HUES6 (cell line): ENCODE measurements around the gene NFATC1.

Experiments used
- H3K27ac ChIP-seq: 2 replicates; pipeline ENCODE4 v1.7.0; 2013; ENCODE audit warnings: low read depth, mild to moderate bottlenecking, low read length, inconsistent platforms
- H3K27me3 ChIP-seq: 2 replicates; pipeline ENCODE4 v1.6.1; 2013; ENCODE audit warnings: low read length; ENCODE audit not compliant: control insufficient read depth, insufficient read depth
- H3K36me3 ChIP-seq: 2 replicates; pipeline ENCODE4 v1.6.1; 2013; ENCODE audit warnings: low read length; ENCODE audit not compliant: control insufficient read depth, insufficient read depth
- H3K4me1 ChIP-seq: 2 replicates; pipeline ENCODE4 v1.6.1; 2013; ENCODE audit warnings: low read length; ENCODE audit not compliant: control insufficient read depth, insufficient read depth
- H3K4me3 ChIP-seq: 2 replicates; pipeline ENCODE4 v1.5.1; 2013; ENCODE audit warnings: low read depth, low read length
- H3K9ac ChIP-seq: one replicate; pipeline ENCODE4 v1.6.1; 2013; ENCODE audit warnings: mild to moderate bottlenecking, low read length
- H3K9me3 ChIP-seq: 2 replicates; pipeline ENCODE4 v1.6.1; 2013; ENCODE audit warnings: low read depth, low read length; ENCODE audit not compliant: control insufficient read depth, insufficient read depth

The NFATC1 gene

GRCh38 chr18:79426376-79427300 lies 30.9 kb downstream of the NFATC1 start:
- H3K27ac ChIP-seq, result no peak overlapping the region
- no peaks in the 10 kb centered on the region for H3K36me3 ChIP-seq

GRCh38 chr18:79427368-79428225 lies 31.9 kb downstream of the NFATC1 start:
- Histone ChIP-seq H3K27ac (no peak overlapping the region), H3K4me1 (peaks cover 7% of the 10 kb centered on the region; the same call in 1 of the 2 replicates), H3K4me3 (no peak overlapping the region), H3K27me3 (peaks cover 8% of the 10 kb centered on the region; the same call in 1 of the 2 replicates), H3K9me3 (no peaks in the 10 kb centered on the region), H3K36me3 (no peaks in the 10 kb centered on the region), H3K9ac (no peak overlapping the region)

More at GRCh38 chr18:79426376-79427300, 30.9 kb downstream of the NFATC1 start:
- Histone ChIP-seq H3K9ac (no peak overlapping the region), H3K4me3 (no peak overlapping the region), H3K9me3 (no peaks in the 10 kb centered on the region), H3K4me1 (peaks cover 7% of the 10 kb centered on the region; the same call in 1 of the 2 replicates), H3K27me3 (peaks cover 8% of the 10 kb centered on the region; the same call in 1 of the 2 replicates)

- Histone ChIP-seq H3K4me3 (no peak overlapping the region), H3K27me3 (peaks cover 8% of the 10 kb centered on the region; the same call in 1 of the 2 replicates), H3K36me3 (no peaks in the 10 kb centered on the region), H3K9ac (no peak overlapping the region), H3K27ac (no peak overlapping the region), H3K4me1 (peaks cover 7% of the 10 kb centered on the region; the same call in 1 of the 2 replicates), H3K9me3 (no peaks in the 10 kb centered on the region)
Measured at GRCh38 chr18:79428287-79428686, 32.6 kb downstream of the NFATC1 start.

DNA sequence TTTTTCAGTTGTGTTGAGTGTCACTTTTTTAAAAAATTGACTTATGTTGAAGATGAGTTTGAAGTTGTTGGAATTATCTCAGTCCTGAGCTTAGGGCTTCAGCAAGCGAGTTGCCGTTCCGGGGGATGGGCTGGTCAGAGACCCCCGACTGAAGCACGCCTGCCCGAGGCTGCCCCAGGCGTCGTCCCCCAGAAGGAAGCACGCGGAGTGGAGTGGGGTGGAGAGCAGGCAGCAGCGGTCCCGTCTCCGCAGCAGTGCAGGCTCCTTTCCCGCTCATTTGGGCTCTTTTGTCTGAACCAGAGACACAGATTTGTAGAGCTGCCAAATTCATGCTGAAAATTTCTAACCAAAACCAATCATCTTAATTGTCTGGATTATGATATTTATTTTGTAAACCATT lies 33.7 kb downstream of the NFATC1 start:
- Histone ChIP-seq H3K27me3 (peaks cover 5% of the 10 kb centered on the region; the same call in 1 of the 2 replicates), H3K27ac (no peak overlapping the region), H3K4me3 (no peak overlapping the region), H3K9me3 (no peaks in the 10 kb centered on the region), H3K9ac (no peak overlapping the region), H3K4me1 (peaks cover 7% of the 10 kb centered on the region; the same call in 1 of the 2 replicates), H3K36me3 (peaks cover 3% of the 10 kb centered on the region; the same call in 1 of the 2 replicates)

- Histone ChIP-seq H3K36me3 (peaks cover 3% of the 10 kb centered on the region), H3K9ac (no peak overlapping the region), H3K27me3 (peaks cover 3% of the 10 kb centered on the region; the same call in 1 of the 2 replicates), H3K27ac (no peak overlapping the region), H3K9me3 (no peaks in the 10 kb centered on the region), H3K4me3 (no peak overlapping the region), H3K4me1 (peaks cover 7% of the 10 kb centered on the region; the same call in 1 of the 2 replicates)
Measured at GRCh38 chr18:79429785-79430281, 34.1 kb downstream of the NFATC1 start.

DNA sequence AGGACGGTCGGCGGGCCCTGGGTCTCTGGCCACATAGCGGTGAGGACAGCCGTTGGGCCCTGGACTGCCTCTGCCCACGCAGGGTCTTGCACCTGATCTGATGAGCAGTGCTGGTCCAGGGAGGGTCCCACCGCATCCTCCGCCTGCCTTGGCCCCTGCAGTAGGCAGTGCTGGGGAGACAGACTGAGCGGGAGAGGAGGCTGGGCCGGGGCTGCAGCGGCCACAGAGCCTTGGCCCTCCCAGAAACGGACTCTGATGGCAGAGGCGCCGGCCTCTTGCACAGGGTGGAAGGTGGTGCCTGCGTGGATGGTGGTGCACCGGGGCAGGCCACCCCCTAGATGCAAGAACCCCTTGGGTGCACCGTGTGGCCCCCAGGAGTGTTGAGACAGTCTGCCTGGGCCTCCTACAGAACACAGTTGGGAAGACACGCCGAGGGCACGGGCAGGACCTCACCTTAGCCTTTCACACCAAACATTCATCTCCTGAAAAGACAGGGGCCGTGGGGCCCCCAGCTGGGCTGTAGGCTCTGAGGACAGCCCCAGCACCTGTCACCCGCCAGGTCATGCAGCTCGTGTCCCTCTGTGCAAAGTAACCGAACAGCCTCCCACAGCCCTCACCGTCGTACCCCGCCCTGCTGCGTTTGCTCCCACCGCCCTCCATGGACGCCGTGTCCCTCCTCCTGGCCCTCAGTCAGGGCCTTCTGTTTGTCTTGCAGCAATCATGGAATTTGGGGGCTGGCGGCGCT lies 36.8 kb downstream of the NFATC1 start:
- H3K9ac ChIP-seq, result no peak overlapping the region
- no peak overlapping the region for H3K4me3 ChIP-seq
- H3K27me3 ChIP-seq, result no peaks in the 10 kb centered on the region
- no peak overlapping the region for H3K27ac ChIP-seq
- H3K36me3 ChIP-seq, result peaks cover 6% of the 10 kb centered on the region
- H3K4me1 ChIP-seq, result no peaks in the 10 kb centered on the region
- H3K9me3 ChIP-seq, result no peaks in the 10 kb centered on the region

- no peak overlapping the region for H3K4me3 ChIP-seq
- H3K36me3 ChIP-seq, result peaks cover 9% of the 10 kb centered on the region
- no peak overlapping the region for H3K9ac ChIP-seq
- H3K4me1 ChIP-seq, result no peaks in the 10 kb centered on the region
- H3K27me3 ChIP-seq, result no peaks in the 10 kb centered on the region
- no peak overlapping the region for H3K27ac ChIP-seq
- H3K9me3 ChIP-seq, result no peaks in the 10 kb centered on the region
Measured at GRCh38 chr18:79433431-79433830, 37.7 kb downstream of the NFATC1 start.

DNA sequence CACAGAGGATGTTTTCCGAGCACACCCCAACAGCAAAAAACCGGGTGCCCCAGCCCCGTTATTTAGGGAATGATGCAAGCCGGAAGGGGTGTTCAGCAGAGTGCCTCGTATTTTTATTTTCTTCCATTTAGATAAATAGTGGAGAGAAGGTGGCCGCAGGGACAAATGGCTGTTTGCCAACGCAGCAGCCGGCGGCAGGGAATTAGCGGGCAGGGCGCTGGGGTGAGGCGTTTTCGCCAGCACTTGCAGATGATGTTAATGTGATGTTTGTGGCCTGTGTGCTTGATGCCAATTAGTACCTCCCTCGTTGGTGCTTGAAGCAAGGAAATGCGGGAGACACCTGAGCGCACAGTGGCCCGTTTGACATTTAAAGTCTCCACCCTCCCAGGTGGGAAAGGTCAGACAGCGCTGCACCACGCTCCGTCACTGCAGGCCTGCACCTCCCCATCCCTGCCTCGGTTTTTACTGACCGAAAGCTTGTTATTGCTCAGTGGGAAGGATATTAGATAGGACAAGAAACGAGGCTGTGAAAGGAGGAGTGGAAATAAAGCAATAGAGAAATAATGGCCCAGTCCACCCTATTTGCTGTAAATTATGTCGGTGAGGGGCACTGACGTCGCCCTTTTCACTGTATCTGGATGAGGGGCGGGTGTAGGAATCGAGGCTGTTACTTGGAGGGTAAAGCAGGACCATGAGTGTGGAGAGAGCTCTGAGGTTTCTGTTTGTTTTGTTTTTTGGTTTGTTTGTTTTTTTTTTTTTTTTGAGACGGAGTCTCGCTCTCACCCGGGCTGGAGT lies 39.1 kb downstream of the NFATC1 start:
- no peak overlapping the region for H3K9ac ChIP-seq

DNA sequence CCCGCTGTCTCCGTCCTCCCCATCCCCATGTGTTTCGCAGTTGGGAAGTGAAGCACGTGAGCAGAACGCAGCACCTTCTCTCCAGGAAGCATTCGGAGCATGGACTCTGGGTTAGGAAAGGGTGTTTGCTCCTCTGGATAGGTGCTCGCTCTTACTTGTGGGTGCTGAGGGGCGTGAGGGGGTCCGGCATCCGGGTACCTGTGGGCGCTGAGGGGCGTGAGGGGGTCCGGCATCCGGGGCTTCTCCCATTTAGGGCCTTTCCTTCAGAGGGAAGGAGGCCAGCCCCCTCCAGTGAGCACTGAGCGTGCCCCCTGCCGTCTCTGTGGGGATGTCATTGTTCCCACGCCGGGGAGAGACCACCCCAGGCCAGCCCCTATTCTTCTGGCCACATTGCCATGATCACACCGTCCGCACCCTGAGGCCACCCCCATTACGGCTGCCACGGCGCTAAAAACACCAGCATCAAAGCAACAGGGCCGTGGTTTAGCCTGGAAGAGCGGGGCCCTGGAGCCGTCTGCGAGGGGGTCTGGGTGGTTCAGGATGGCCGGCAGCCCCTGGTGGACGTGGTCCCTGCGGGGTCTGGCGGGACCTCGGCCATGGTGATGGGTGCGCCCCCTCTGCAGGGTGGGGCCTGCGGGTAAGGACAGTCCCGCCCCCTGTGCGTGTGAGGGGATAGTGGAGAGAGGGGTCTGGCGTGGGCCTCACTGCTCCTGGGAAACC lies 41.0 kb downstream of the NFATC1 start:
- Histone ChIP-seq H3K9me3 (no peaks in the 10 kb centered on the region), H3K4me1 (no peaks in the 10 kb centered on the region), H3K27me3 (no peaks in the 10 kb centered on the region), H3K36me3 (peaks cover 11% of the 10 kb centered on the region), H3K27ac (no peak overlapping the region), H3K4me3 (no peak overlapping the region), H3K9ac (no peak overlapping the region)

More for the DNA sequence above, 39.1 kb downstream of the NFATC1 start:
- H3K4me3 ChIP-seq, result no peak overlapping the region
- no peaks in the 10 kb centered on the region for H3K4me1 ChIP-seq
- H3K9me3 ChIP-seq, result no peaks in the 10 kb centered on the region
- H3K36me3 ChIP-seq, result peaks cover 11% of the 10 kb centered on the region
- no peaks in the 10 kb centered on the region for H3K27me3 ChIP-seq
- H3K27ac ChIP-seq, result no peak overlapping the region
